Erythroblast (primary cell): ENCODE measurements around the gene NEO1.

Experiments used
- GATA1 ChIP-seq: IDR thresholded peaks from 2 replicates; pipeline ENCODE4 v1.6.1; 2011; ENCODE audit warnings: low read depth, mild to moderate bottlenecking, control low read depth, low read length, moderate library complexity
- POLR2A ChIP-seq: IDR thresholded peaks from 2 replicates; pipeline ENCODE4 v1.6.1; 2011; ENCODE audit warnings: mild to moderate bottlenecking, low read length

DNA sequence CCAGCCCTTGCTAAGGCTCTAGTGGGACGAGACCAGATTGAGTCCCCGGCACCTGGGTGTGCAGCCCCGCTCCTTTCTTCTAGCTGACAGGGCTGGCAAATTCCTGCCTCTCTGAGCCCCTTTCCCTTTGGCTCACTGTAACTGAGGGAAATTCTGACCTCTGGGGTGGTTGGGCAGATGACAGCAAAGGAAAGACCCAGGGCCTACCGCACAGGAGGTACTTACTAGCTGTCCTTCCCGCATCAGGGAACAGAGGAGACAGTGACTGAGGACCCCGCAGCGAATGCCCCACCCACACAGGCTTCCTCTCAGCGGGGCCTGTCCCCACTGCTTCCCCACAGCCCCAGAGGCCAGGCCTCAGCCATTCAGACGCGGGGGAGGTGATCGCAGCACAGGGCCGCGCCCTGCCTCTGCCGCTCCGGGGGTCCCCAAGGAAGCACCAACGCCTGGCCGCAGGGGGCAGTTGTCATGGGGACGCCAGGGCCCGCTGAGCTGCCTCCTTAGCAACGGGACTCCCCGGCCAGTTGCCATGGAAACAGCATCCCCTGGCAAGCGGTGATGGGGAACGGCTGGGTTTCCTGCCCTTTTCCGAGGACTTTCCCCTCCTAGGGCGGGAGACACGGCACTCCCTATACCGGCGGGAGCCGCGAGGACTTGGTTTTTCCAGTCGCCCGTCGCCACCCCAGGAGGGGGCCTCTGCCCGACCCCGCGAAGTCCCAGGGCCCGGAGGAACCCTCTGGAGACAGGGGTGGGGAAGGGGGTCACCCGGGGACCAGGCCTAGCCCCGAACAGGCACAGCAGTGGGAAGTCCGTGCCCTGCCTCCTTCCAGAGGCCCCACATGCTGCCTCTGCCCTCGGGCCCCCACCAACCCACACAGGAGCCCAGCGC is 266.4 kb downstream of the NEO1 start:
- TF ChIP-seq POLR2A = no peak
- TF ChIP-seq GATA1 = no peak
